Activated T-cell treated with anti-CD3 and anti-CD28 coated beads for 24 hours (primary cell): ENCODE data around the gene CRIP2.

Source experiments
- DNase-seq: peaks from one replicate; pipeline ENCODE4 v3.0.0-alpha.2; 2020; ENCODE audit warnings: low read depth

The CRIP2 gene

GRCh38 chr14:105498430-105499255 is 24.0 kb downstream of the CRIP2 start:
- no peak for DNase-seq

GRCh38 chr14:105499256-105500035 is 24.8 kb downstream of the CRIP2 start:
- DNase-seq = no peak

DNA sequence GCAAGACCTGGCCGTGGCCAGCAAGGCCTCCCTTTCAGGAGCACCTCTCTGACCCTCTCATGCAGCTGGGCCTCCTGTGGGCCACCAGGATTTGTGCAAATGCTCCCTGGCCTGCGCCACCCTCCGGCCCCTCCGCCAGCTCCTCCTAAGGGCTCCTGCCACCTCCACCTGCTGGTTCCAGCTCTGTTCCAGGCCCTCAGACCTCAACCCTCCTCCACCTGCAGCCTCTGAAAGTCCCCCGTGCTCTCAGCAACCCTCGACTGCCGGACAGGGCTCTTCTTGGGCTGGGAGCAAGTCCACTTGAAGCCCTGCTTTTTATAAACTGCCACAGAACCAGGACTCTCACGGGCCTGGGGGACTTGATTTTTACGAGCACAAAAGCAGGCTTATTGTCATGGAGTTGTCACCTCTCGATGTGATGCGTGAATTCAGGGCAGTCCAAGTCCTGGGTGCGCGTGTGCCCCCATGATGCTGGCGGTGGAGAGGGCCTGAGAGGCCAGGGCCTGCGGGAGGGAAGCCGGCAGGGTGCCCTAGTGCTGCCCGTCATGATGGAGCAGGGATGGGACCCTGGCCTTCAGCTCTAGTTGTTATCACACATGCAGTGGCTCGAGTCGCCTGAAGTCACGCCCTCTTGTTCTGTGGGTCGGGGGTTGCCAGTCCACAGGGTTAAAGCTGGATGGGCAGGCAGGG is 25.6 kb downstream of the CRIP2 start:
- DNase-seq = no peak

DNA sequence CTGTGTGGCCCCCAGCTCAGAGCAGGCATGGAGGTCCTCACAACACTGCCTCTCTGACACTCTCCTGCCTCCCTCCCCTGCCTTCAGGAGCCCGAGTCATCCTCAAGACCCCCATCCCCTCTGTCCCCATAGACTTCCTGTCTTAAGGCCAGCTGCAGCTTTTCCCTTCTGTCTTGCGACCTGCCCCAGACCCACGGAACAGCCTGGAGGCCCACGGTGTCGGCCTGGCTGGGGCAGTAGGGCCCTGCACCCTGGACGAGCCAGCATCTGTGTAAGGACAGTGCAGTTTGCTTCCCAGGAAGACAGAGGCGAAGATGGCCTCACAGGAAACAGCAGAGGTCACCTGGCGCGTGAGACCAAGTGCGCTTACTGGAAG is 26.1 kb downstream of the CRIP2 start:
- no peak for DNase-seq

DNA sequence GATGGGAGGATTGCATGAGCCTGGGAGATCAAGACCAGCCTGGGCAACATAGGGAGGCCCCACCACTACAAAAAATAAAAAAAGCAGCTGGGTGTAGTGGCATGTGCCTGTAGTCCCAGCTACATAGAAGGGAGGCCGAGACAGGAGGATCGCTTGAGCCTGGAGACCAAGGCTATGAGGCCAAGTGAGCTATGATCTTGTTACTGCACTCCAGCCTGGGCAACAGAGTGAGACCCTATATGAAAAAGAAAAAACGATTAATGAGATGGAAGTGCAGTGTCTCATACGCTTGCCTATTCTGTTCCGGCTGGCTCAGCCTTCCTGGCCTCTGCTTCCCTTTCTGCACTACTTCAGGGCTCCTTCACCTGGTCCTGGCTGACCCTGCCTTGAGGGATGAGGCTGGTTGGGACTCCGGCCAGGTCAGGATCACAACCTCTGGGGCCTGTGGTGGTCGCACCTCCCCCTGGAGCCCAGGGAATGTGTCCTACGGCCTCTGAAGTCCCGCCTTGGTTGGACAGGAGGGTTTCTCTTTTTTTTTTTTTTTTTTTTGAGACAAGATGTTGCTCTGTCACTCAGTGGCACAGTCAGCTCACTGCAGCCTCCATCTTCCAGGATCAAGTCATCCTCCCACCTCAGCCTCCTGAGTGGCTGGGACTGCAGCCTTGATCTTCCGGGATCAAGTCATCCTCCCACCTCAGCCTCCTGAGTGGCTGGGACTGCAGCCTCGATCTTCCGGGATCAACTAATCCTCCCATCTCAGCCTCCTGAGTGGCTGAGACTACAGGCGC is 27.1 kb downstream of the CRIP2 start:
- DNase-seq = no peak

- DNase-seq = no peak
Measured at GRCh38 chr14:105502446-105503295, 28.1 kb downstream of the CRIP2 start.

- DNase-seq = no peak
Measured at GRCh38 chr14:105503296-105503640, 28.6 kb downstream of the CRIP2 start.

DNA sequence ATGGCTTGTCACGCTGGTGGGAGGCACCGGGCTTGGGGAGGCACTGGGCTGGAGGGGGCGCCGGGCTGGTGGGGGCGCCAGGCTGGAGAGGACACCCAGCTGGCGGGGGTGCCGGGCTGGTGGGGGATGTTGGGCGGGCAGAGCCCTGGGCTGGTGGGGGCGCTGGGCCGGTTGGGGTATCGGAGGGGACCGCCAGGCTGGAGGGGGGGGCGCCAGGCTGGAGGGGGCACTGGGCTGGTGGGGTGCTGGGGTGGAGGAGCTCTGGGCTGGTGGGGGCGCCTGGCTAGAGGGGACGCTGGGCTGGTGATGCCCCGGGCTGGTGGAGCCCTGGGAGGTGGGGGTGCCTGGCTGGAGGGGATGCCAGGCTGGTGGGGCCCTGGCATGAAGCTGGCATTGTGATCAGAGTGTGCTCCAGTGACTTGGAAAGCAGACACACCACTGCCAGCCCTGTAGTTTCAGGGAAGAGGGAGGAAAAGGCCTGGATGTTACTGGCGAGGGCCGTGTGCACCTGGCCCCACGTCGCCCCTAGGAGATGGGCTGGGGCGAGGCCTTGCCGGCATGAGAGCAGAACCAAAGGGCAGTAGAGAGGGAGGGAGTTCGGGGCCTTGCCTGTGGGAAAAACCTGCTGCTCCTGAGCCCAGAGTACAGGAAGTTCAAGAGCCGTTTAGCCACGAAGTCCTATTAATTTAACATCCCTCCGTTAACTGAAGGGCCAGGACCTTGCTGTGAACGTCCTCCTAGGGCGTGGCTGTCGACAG is 29.5 kb downstream of the CRIP2 start:
- no peak for DNase-seq

- no peak for DNase-seq
Measured at GRCh38 chr14:105505101-105505500, 30.5 kb downstream of the CRIP2 start.

DNA sequence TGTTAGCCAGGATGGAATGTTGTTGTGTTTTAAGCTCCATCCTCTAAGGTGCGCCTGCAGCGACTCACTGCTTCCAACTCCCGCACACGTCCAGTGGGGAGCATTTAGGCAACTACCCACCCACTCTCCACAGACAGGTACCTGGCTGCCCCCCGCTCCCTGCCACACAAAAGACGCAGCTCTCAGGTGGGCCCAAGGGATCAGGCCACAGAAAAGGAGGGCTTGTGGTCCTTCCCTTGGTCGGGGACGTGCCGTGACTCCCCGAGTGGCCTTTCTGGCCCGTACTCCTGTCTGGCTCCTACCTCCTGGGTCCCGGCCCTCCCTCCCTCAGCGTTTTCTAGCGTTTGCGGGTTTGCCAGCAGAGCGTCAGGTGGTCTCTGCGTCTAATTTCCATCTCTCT is 32.6 kb downstream of the CRIP2 start:
- no peak for DNase-seq

DNA sequence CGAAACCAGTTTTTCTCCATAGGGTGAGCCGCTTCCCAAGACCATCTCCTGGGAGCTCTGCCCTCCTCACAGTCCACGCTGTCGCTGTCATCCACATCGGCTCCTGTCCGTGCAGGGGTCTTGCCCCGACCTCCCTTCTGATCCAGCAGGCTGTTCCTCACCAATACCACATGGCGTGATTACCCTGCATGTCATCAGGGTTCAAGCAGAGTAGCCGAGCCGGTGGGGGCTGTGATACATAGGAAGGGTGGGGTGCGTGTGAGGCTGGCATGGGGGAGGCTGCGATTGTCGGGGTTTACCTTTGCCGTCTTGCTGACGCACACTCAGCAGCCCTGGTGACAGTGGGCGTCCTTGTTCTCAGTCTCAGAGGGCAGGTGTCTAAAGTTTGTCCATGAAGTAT is 33.4 kb downstream of the CRIP2 start:
- no peak for DNase-seq

DNA sequence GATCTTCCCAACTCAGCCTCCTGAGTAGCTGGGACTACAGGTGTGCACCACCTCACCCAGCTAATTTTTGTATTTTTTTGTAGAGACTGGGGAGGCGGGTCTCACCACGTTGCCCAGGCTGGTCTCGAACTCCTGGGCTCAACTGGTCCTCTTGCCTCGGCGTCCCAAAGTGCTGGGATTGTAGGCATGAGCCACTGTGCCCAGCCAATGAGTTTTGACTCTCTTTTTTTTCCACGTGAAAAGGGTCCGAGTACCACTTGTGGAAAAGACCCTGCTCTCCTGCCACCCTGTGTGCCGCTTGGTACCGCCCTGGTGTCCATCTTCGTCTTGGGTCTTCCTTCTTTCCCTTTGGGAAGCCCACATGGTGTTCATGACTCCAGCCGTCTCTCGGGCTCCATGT is 34.0 kb downstream of the CRIP2 start:
- DNase-seq = no peak

DNA sequence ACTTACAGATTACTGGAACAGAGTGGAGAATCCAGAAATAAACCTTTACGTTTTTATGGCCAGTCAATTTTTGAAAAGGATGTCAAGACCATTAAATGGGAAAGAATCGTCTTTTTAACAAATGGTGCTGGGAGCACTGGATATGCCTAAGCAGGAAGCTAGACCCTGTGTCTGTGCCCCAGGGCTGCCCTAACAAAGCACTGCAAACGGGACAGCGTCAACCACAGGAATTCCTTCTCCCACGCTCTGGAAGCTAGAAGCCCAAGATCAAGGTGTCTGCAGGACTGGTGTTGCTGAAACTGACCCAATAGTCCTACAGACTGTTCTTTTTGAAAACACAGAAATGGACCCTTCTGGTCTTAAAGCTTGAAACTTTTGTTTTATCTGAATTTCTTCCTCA is 42.5 kb downstream of the CRIP2 start:
- no peak for DNase-seq

DNA sequence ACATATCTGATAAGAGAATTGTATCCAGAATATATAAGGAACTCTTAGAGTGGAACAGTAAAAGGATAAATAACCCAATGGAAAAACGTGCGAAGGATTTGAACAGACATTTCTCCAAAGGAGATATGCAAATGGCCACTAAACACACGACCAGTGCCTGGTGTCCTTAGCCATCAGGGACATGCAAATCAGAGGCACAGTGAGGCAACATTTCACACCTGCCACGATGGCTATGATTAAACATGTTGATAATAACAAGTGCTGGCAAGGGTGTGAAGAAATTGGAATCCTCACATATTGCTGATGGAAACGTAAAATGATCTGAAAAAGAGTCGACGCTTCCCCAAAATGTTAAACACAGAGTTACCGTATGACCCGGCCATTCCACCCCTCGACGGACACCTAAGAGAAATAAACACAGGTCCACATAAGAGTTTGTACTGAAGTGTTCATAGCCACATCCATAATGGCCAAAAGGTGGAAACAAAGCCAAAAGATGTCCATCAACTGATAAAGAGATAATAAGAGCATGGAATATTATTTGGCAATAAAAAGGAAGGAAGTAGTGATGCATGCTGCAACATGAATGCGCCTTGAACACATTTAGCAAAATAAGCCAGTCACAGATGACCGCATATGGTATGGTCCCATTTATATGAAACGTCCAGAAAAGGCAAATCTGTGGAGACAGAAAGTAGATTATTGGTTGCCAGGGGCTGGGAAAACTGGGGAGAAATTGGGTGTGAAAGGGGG is 45.5 kb downstream of the CRIP2 start:
- DNase-seq = no peak

DNA sequence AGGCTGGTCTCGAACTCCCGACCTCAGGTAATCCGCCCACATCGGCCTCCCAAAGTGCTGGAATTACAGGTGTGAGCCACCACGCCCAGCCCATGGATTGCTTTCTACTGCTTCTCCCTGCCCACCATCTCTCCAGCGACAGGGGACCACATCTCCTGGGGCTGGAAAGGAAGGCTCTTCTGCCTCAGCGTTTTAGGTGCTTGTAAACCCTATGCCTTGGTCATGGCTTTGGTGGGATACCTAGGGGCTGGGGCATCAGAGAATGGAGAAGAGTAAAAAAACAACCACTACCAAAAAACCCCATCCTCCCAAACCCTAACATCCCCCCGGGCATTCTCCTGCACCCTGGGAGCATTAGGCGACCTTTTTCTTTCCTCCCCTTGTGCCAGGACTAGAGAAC is 50.7 kb downstream of the CRIP2 start:
- no peak for DNase-seq

GRCh38 chr14:105525861-105526775 is 51.5 kb downstream of the CRIP2 start, which contains the start of gene TMEM121:
Gene TMEM121, plus strand, starts transcription at chr14:105526583. Its CDS starts 2,252 bp downstream, at chr14:105528835.
- DNase-seq = no peak

DNA sequence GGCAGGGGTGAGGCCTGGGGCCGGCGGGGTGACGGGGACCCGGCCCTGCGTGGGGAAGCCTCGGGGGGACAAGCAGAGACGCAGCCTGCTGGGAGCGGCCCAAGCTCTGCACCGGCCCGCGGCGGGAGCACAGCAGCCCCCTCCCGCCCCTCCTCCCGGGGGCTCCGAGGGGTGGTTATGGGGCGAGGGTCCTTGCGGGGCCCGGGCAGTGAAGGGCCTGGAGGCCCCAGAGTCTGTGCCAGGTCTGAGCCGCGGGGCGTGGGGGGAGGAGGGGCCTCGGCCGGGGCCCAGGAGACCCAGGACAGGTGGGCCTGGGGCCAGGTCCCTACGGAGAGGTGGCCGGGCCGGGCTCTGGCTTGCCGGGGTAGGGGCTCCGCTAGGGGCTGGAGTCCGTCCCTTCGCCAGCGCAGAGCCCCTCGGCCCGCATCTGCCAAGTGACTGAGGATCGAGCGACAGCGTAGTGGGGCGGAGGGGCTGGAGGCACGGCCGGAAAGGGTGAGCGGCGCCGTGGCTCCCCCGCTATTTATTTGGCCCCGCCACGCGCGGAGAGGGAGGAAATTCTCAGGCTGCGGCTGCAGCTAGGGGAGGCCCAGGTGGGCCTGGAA is 52.3 kb downstream of the CRIP2 start:
- DNase-seq = no peak

- DNase-seq = no peak
Measured at GRCh38 chr14:105527381-105527825, 52.8 kb downstream of the CRIP2 start.
